MM.1S (cell line): ENCODE data around the gene LCMT1.

Experiments used
- DNase-seq: peaks from one replicate; pipeline ENCODE4 v3.0.0-alpha.2; 2015
- H2AFZ ChIP-seq: fragments of 300-600 bp; sonication (generic); 2 replicates; pipeline ENCODE4 v1.6.0; 2016; ENCODE audit warnings: antibody characterized with exemption, low read length
- H3F3A ChIP-seq: fragments of 300-600 bp; sonication (generic); 2 replicates; pipeline ENCODE4 v1.6.1; 2016; ENCODE audit warnings: mild to moderate bottlenecking, antibody characterized with exemption, low read length, moderate library complexity, mixed read lengths; ENCODE audit not compliant: insufficient read depth
- H3K27ac ChIP-seq: fragments of 300-600 bp; sonication (generic); 2 replicates; pipeline ENCODE4 v1.5.1; 2016; ENCODE audit warnings: mild to moderate bottlenecking, low read length
- H3K27me3 ChIP-seq: fragments of 300-600 bp; sonication (generic); replicated peaks from 2 replicates; pipeline ENCODE4 v1.6.0; 2016; ENCODE audit warnings: low read length; ENCODE audit not compliant: insufficient read depth
- H3K36me3 ChIP-seq: fragments of 300-600 bp; sonication (generic); replicated peaks from 2 replicates; pipeline ENCODE4 v1.6.1; 2016; ENCODE audit warnings: mild to moderate bottlenecking, low read length, mixed read lengths; ENCODE audit not compliant: insufficient read depth
- H3K4me1 ChIP-seq: fragments of 300-600 bp; sonication (generic); 2 replicates; pipeline ENCODE4 v1.6.1; 2016; ENCODE audit warnings: low read length, mixed read lengths
- H3K4me2 ChIP-seq: fragments of 300-600 bp; sonication (generic); 2 replicates; pipeline ENCODE4 v1.6.0; 2016; ENCODE audit warnings: low read depth, low read length
- H3K4me3 ChIP-seq: fragments of 300-600 bp; sonication (generic); 2 replicates; pipeline ENCODE4 v1.5.1; 2016; ENCODE audit warnings: low read length, mixed read lengths
- H3K79me2 ChIP-seq: fragments of 300-600 bp; sonication (generic); 2 replicates; pipeline ENCODE4 v1.6.1; 2016; ENCODE audit warnings: mixed run types, low read length, mixed read lengths
- H3K9ac ChIP-seq: fragments of 300-600 bp; sonication (generic); 2 replicates; pipeline ENCODE4 v1.6.1; 2016; ENCODE audit warnings: low read length, mixed read lengths
- H3K9me2 ChIP-seq: fragments of 300-600 bp; sonication (generic); replicated peaks from 2 replicates; pipeline ENCODE4 v1.6.1; 2016; ENCODE audit warnings: mild to moderate bottlenecking, low read length, mixed read lengths; ENCODE audit not compliant: insufficient read depth
- H3K9me3 ChIP-seq: fragments of 300-600 bp; sonication (generic); replicated peaks from 2 replicates; pipeline ENCODE4 v1.6.1; 2016; ENCODE audit warnings: mild to moderate bottlenecking, low read length, mixed read lengths; ENCODE audit not compliant: insufficient read depth
- H4K20me1 ChIP-seq: fragments of 300-600 bp; sonication (generic); 2 replicates; pipeline ENCODE4 v1.6.1; 2016; ENCODE audit warnings: mild to moderate bottlenecking, low read length, moderate library complexity, mixed read lengths; ENCODE audit not compliant: insufficient read depth
- EZH2 ChIP-seq: fragments of 300-600 bp; sonication (generic); optimal IDR thresholded peaks from 2 replicates; pipeline ENCODE3; 2017; ENCODE audit warnings: low read depth, mild to moderate bottlenecking, antibody characterized with exemption, low read length, mixed read lengths
- EZH2phosphoT487 ChIP-seq: fragments of 300-600 bp; sonication (generic); IDR thresholded peaks from 2 replicates; pipeline ENCODE4 v1.6.1; 2018; ENCODE audit warnings: antibody characterized with exemption, low read length
- TF ChIP-seq, protein P1 (sequence below): fragments of 300-600 bp; sonication (generic); IDR thresholded peaks from 2 replicates; pipeline ENCODE4 v1.5.1; 2016; ENCODE audit warnings: antibody characterized with exemption, low read length, mixed read lengths

The LCMT1 gene

DNA sequence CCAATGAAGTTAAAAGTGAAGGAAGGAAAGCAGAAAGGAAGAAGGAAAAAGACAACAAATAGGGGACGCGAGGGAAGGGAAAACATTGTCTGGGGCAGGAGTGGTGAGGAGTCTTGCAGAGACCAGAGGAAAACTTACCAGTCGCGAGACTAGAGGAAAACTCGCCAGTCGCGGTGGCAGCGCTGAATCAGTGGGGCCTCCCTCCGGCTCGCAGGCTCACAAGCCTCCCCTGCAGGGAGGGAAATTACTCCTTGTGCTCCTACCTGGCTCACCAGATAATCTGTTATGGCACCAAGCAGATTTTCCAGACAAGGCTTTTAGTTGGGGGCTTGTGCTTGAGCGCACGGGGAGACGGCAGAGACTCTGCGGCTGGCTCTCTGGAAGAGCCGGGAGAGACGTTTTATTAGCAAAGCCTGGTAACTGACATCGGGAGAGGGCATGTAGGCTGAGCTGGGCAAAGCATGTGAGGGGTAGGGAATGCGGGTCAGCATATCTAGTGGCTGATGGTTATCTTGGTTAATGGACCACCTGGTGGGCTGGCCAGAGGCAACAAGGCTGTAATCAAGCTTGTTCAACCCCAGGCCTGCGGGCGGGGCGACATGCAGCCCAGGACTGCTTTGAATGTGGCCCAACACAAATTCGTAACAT, 37.1 kb downstream of the LCMT1 start:
- Histone ChIP-seq H3K4me3 (no peak overlapping the region), H3K9ac (no peak overlapping the region), H3K4me1 (no peaks in the 10 kb centered on the region), H3K36me3 (no peaks in the 10 kb centered on the region), H3K9me2 (no peaks in the 10 kb centered on the region), H3K4me2 (no peak overlapping the region), H2AFZ (no peak overlapping the region), H4K20me1 (no peaks in the 10 kb centered on the region), H3K79me2 (no peaks in the 10 kb centered on the region), H3K27ac (no peak overlapping the region), H3K27me3 (no peaks in the 10 kb centered on the region), H3K9me3 (no peaks in the 10 kb centered on the region), H3F3A (no peaks in the 10 kb centered on the region)
- DNase-seq, result no peak
- TF ChIP-seq EZH2, result no peak
- TF ChIP-seq, protein P1, sequence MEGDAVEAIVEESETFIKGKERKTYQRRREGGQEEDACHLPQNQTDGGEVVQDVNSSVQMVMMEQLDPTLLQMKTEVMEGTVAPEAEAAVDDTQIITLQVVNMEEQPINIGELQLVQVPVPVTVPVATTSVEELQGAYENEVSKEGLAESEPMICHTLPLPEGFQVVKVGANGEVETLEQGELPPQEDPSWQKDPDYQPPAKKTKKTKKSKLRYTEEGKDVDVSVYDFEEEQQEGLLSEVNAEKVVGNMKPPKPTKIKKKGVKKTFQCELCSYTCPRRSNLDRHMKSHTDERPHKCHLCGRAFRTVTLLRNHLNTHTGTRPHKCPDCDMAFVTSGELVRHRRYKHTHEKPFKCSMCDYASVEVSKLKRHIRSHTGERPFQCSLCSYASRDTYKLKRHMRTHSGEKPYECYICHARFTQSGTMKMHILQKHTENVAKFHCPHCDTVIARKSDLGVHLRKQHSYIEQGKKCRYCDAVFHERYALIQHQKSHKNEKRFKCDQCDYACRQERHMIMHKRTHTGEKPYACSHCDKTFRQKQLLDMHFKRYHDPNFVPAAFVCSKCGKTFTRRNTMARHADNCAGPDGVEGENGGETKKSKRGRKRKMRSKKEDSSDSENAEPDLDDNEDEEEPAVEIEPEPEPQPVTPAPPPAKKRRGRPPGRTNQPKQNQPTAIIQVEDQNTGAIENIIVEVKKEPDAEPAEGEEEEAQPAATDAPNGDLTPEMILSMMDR, result no peak
- no peak for TF ChIP-seq EZH2phosphoT487

DNA sequence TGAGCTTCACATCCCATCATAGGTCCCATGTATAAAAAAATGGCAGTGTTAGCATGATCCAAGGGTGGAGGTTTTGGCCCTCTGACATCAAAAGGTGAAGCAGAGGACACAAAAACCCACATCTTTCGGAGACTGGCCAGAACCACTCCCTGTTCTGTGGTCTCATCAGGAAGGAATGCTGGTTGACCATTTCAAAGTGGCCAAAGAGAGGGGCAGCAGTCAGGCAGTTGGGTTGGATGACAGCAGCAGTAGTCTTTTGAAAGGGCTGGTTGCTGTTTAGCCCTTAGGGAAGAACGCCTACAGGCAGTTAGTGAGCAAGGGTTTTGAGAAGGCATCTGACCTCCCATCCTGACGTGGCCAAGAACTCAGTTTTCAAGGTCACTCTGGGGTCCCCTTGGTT, 40.5 kb downstream of the LCMT1 start:
- no peak overlapping the region for H3K27ac ChIP-seq
- DNase-seq, result no peak
- H3K4me1 ChIP-seq, result no peaks in the 10 kb centered on the region
- no peaks in the 10 kb centered on the region for H3K27me3 ChIP-seq
- no peaks in the 10 kb centered on the region for H3K36me3 ChIP-seq
- H3K4me3 ChIP-seq, result no peak overlapping the region
- H3K9me2 ChIP-seq, result no peaks in the 10 kb centered on the region
- no peaks in the 10 kb centered on the region for H3F3A ChIP-seq
- no peaks in the 10 kb centered on the region for H3K79me2 ChIP-seq
- no peak overlapping the region for H2AFZ ChIP-seq
- TF ChIP-seq, protein P1, result no peak
- TF ChIP-seq EZH2phosphoT487 (no peak), EZH2 (no peak)
- no peaks in the 10 kb centered on the region for H4K20me1 ChIP-seq
- no peaks in the 10 kb centered on the region for H3K9me3 ChIP-seq
- H3K9ac ChIP-seq, result no peak overlapping the region
- no peak overlapping the region for H3K4me2 ChIP-seq

DNA sequence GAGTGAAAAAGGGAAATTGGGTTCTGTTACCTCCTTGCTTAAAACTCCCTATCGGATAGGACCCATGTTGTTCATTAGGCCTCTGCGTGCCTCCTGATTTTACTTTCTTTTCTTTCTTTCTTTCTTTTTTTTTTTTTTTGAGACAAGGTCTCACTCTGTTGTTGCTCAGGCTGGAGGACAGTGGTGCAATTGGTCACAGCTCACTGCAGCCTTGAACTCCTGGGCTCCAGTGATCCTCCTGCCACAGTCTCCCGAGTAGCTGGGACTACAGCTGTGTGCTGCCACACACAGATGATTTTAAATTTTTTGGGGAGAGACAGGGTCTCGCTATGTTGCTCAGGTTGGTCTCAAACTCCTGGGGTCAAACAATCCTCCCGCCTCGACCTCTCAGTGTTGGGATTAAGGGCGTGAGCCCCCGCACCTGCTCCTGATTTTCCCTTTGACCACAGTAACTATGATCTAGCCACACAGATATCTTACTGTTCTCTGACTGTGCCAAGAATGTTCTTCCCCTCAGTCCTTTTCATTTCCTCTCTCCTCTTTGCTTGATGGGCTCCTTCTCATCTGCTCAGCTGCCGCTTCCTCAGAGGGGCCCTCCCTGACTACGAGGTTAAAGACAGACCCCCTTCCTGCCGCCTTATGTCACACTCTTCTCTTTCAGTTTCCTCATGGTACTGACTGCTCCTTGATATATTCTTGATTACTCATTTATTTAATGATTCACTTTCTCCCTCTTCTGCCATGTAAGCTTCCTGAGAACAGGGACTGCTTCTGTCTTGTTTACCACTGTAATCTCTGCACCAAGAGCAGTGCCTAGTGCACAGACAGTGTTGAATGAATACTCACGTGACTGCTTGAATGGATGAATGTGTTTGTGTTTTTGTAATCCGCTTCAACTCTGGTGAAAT, 44.3 kb downstream of the LCMT1 start:
- Histone ChIP-seq H4K20me1 (no peaks in the 10 kb centered on the region), H3K9me3 (no peaks in the 10 kb centered on the region), H3K4me3 (no peak overlapping the region), H3K27me3 (no peaks in the 10 kb centered on the region), H3K27ac (no peak overlapping the region), H3K79me2 (no peaks in the 10 kb centered on the region), H2AFZ (no peak overlapping the region), H3K4me1 (no peaks in the 10 kb centered on the region), H3K36me3 (no peaks in the 10 kb centered on the region), H3K4me2 (no peak overlapping the region), H3F3A (no peaks in the 10 kb centered on the region), H3K9ac (no peak overlapping the region), H3K9me2 (no peaks in the 10 kb centered on the region)
- DNase-seq, result no peak
- no peak for TF ChIP-seq EZH2phosphoT487
- TF ChIP-seq EZH2, result no peak
- TF ChIP-seq, protein P1, result no peak
